Prostate gland (tissue), 2 donors: Measurements from ENCODE around the gene NUDT17. TPM values are rescaled to one million over a fixed set of nuclear protein-coding genes. Genes with fewer than 3 reads are reported as not detected.

Source experiments
- DNase-seq: peaks from one replicate; pipeline ENCODE4 v3.0.0-alpha.2; 2019; ENCODE audit warnings: low spot score
- H3K27ac ChIP-seq, 2 donors: fragments of 200-600 bp; sonication (generic); 2 replicates each; pipeline ENCODE4 v1.5.1; 2017 to 2019
- H3K27me3 ChIP-seq: fragments of 200-600 bp; sonication (generic); replicated peaks from 2 replicates; pipeline ENCODE4 v1.5.1; 2019; ENCODE audit not compliant: insufficient read depth
- H3K36me3 ChIP-seq, 2 donors: fragments of 200-600 bp; sonication (generic); 1 replicate in 1 of 2; 2 replicates in 1 of 2; pipeline versions ENCODE4 v1.5.1 to v1.8.1; 2017 to 2019
- H3K4me1 ChIP-seq: fragments of 200-600 bp; sonication (generic); replicated peaks from 2 replicates; pipeline ENCODE4 v1.5.1; 2019
- H3K4me3 ChIP-seq, 2 donors: fragments of 200-600 bp; sonication (generic); 2 replicates each; pipeline ENCODE4 v1.5.1; 2017 to 2019
- H3K9me3 ChIP-seq: fragments of 200-600 bp; sonication (generic); 2 replicates; pipeline ENCODE4 v1.5.1; 2017
- POLR2A ChIP-seq: fragments of 450-650 bp; IDR thresholded peaks from one replicate; pipeline ENCODE4 v1.6.1; 2016; ENCODE audit warnings: antibody characterized with exemption, mild to moderate bottlenecking
- POLR2AphosphoS5 ChIP-seq: sonication (generic); formaldehyde crosslinking; IDR thresholded peaks from one replicate; pipeline ENCODE4 v1.6.1; 2017; ENCODE audit warnings: antibody characterized with exemption
- WGBS: methylation state at CpG from one replicate; pipeline ENCODE4 v1.1.5; 2018; 5-methylcytosine and 5-hydroxymethylcytosine counted together
- intact Hi-C: fragments of 100-400 bp; cut with DNase I; formaldehyde crosslinking; loops from one replicate; pipeline ENCODE4 v1.14.2; 2022
- total RNA-seq, 2 donors: library from RNA; depleted of rRNA; stranded (reverse); fragments of >200 nt; gene quantifications; one replicate each; pipeline ENCODE4 v1.1.0, GENCODE V29; 2016
- TF ChIP-seq, protein P1 (sequence below), 4 experiments: fragments of 200-600 bp in 2 of 4; fragments of 450-650 bp in 2 of 4; sonication (generic) in 2 of 4; IDR thresholded peaks; 1 replicate in 3 of 4; 2 replicates in 1 of 4; pipeline ENCODE4 v1.5.1; 2016 to 2019; ENCODE audit warnings: antibody characterized with exemption in 4 of 4, mild to moderate bottlenecking in 2 of 4, moderate library complexity in 2 of 4

NUDT17 gene
- total RNA-seq, 2 donors from 2014 or later, result 3.5 to 8.6 TPM

DNA sequence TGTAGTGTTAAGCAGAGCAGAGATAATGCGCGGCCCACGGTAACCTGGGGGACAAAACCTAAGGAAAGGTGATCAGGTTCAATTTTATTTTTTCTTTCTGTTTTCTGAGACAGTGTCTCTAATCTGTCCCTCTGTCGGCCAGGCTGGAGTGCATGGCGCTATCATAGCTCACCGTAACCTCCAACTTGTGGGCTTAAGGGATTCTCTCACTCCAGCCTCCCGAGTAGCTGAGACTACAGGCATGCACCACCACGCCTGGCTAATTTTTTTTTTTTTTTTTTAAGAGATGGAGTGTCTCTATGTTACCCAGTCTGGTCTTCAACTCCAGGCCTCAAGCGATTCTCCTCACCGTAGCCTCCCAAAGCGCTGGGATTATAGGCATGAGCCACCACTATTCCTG lies 41.0 kb downstream of the NUDT17 start:
- Histone ChIP-seq H3K27ac (peak overlapping the region; percentile 38 to 46), H3K4me1 (peaks cover 4% of the 10 kb centered on the region), H3K27me3 (no peaks in the 10 kb centered on the region), H3K4me3 (peak overlapping the region; percentile 48 to 61), H3K9me3 (no peaks in the 10 kb centered on the region), H3K36me3 (no peaks in the 10 kb centered on the region)
- DNase-seq, result no peak
- intact Hi-C loops, result no loop called here
- TF ChIP-seq POLR2A, result no peak
- TF ChIP-seq POLR2AphosphoS5, result no peak
- 55% methylated on average over 11 of the region's 11 CpGs for WGBS

DNA sequence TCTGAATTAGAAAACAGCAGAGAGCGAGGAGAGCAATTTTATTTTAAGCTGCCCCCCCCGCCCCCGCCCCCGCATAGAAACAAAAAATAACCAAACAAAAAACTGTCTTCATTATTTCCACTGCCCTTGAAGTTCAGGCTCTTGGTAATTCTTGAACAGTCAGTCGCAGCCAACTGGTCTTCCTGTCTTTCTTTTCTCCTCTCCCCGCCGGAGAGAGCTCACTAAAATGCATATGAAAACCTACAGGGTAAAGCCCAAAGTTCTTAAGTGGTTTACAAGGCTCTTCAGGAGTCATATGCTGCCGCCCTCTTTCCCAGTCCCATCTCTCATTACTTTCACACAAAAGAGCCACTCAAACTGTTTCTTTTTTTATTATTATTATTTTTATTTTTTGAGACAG lies 41.4 kb downstream of the NUDT17 start:
- intact Hi-C loops, result no loop called here
- Histone ChIP-seq H3K4me1 (peaks cover 8% of the 10 kb centered on the region), H3K27ac (no peak overlapping the region), H3K4me3 (no peak overlapping the region), H3K36me3 (no peaks in the 10 kb centered on the region), H3K27me3 (no peaks in the 10 kb centered on the region), H3K9me3 (no peaks in the 10 kb centered on the region)
- TF ChIP-seq, protein P1, sequence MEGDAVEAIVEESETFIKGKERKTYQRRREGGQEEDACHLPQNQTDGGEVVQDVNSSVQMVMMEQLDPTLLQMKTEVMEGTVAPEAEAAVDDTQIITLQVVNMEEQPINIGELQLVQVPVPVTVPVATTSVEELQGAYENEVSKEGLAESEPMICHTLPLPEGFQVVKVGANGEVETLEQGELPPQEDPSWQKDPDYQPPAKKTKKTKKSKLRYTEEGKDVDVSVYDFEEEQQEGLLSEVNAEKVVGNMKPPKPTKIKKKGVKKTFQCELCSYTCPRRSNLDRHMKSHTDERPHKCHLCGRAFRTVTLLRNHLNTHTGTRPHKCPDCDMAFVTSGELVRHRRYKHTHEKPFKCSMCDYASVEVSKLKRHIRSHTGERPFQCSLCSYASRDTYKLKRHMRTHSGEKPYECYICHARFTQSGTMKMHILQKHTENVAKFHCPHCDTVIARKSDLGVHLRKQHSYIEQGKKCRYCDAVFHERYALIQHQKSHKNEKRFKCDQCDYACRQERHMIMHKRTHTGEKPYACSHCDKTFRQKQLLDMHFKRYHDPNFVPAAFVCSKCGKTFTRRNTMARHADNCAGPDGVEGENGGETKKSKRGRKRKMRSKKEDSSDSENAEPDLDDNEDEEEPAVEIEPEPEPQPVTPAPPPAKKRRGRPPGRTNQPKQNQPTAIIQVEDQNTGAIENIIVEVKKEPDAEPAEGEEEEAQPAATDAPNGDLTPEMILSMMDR (IDR thresholded peaks at IDR 0.05), result no peak
- 78% methylated on average over 8 of the region's 8 CpGs for WGBS
- no peak for DNase-seq

DNA sequence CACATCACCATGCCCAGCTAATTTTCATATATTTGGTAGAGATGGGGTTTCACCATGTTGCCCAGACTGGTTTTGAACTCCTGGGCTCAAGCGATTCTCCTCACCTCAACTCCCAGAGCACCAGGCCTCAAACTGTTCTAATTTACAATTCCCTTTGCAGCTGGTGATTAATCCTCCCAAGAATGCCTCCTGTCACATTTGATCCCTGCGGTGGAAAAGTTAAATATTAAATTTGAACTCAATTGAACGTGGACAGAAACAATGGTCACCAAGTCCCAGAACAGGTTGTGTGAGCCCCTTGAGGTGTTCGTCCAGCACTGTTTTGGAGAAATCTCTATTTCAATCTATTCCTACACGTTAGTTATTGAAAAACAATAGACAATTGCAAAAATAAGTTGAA lies 42.2 kb downstream of the NUDT17 start:
- Histone ChIP-seq H3K9me3 (no peaks in the 10 kb centered on the region), H3K36me3 (no peaks in the 10 kb centered on the region), H3K27me3 (no peaks in the 10 kb centered on the region), H3K4me1 (peaks cover 11% of the 10 kb centered on the region), H3K27ac (no peak overlapping the region), H3K4me3 (no peak overlapping the region)
- WGBS, result 51% methylated on average over 5 of the region's 5 CpGs
- intact Hi-C loops, result no loop called here
- no peak for TF ChIP-seq POLR2AphosphoS5
- TF ChIP-seq POLR2A, result no peak
- DNase-seq, result no peak

DNA sequence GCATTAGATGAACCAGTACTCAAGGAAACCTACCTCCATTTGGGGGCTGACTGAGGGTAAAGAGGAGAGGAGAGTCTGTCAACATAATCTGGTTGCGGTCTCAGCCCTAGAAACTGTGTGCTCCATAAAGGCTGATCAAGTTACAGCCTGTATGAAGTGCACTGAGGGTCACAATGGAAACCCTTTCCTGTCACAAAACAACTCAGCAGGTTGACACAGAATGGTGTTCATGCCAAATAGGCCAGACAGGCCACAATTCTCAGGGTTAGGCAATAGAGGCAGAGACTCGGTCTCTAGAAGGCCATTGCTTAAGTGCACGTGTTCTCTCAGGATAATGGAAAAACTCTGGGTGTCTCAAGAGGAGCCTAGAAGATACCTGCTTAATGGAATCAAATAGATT lies 44.3 kb downstream of the NUDT17 start:
- H3K36me3 ChIP-seq, result no peaks in the 10 kb centered on the region
- intact Hi-C loops, result loop anchor here (5.0 kb wide), 1 partner anchor 128 kb away; no protein-coding TSS in a partner anchor

DNA sequence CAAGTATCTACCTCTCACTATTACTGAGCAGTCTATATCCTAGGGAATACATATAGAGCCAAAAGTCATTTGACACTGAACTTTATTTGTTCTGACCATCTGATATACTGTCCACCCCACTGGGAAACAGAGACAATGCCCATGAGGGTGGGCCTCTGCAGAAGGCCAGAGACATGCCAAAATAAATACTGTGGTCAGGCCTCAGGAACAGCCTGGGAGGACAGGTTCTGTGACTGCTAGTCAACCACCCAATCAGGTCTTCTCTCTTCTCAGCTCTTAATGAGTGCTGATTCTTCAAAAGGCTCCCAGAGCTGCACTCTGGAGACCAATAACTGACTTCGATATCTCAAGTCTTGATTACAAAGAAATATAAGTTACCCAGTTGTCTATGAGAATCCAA lies 45.7 kb downstream of the NUDT17 start:
- intact Hi-C loops, result loop anchor here (5.0 kb wide), 1 partner anchor 126 kb away; no protein-coding TSS in a partner anchor
- Histone ChIP-seq H3K9me3 (no peaks in the 10 kb centered on the region), H3K27me3 (no peaks in the 10 kb centered on the region), H3K27ac (peak overlapping the region; percentile 97 to 98), H3K4me3 (peak overlapping the region in 1 of 2 donors; percentile 22), H3K4me1 (peaks cover 18% of the 10 kb centered on the region), H3K36me3 (no peaks in the 10 kb centered on the region)
- 32% methylated on average over 1 of the region's 1 CpG for WGBS
- peak; percentile 87 for DNase-seq
- TF ChIP-seq, protein P1 (IDR thresholded peaks at IDR 0.05), result peak in 1 of 4 experiments; percentile 5
- TF ChIP-seq POLR2AphosphoS5 (peak; percentile 89), POLR2A (no peak)

More for the DNA sequence above, 44.3 kb downstream of the NUDT17 start:
- 73% methylated on average over 3 of the region's 3 CpGs for WGBS
- peak overlapping the region; percentile 97 to 98 for H3K27ac ChIP-seq
- peaks cover 18% of the 10 kb centered on the region for H3K4me1 ChIP-seq
- no peaks in the 10 kb centered on the region for H3K9me3 ChIP-seq
- H3K27me3 ChIP-seq, result no peaks in the 10 kb centered on the region
- no peak for DNase-seq
- H3K4me3 ChIP-seq, result no peak overlapping the region
- TF ChIP-seq POLR2AphosphoS5, result no peak
- TF ChIP-seq, protein P1 (IDR thresholded peaks at IDR 0.05), result no peak
- TF ChIP-seq POLR2A, result no peak
